ENCODE data around the gene CRYBA2.

The CRYBA2 gene

DNA sequence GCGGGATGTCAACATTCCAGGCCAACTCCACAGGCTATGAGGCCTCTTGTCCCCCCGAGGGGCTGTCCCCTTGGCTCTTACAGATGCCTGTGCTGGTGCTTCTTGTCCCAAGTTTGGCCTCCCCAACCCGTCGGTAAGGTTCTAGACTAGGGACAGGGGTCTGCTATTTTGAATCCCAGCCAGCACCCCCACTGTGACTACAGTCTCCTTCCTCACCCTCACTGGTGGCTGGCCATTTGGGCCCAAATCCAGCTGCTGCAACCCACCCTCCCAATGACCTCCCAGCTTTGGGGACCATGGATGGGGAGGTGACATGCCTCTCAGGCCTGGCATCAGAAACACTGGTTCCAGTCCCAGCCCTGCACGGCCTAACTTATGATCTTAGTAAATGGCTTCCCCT, 29.4 kb upstream of the CRYBA2 start:
- DNase-seq: no peak

DNA sequence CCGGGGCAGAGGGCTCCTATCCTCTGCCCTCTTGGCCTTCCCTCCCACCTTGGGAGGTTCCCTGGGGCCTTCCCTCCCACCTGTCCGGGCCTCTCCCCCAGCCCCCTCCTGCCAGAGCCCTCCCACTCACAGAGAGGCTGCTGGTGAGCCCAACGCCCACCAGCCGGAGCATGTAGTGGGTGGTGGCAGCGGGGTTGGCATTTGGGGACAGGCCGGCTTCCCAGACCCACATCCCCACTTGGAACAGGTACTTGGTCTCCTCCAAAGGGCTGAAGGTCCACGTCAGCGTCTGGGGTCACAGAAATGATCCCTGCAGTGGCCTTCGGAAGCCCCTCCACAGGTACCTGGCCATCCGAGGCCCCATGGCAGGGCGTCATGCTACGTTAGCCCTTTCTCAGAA, 28.8 kb upstream of the CRYBA2 start:
- no peak for DNase-seq

DNA sequence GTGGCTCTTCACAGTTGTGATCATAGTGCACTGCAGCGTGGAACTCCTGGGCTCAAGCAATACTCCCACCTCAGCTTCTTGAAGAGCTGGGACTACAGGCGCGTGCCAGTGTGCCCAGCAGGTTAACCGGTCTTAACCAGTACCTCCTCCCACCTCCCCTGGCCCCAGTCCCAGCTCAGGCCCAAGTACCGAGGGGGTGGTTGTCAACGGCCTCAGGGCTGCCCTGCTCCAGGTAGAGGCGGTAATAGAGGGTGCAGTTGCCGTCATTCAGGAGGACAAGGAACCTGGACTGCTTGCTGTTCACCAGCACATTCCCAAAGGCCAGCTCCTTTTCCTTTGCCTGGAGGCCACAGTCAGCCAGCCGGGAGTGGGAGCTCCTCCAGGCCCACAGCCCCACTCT, 28.4 kb upstream of the CRYBA2 start:
- no peak for DNase-seq

DNA sequence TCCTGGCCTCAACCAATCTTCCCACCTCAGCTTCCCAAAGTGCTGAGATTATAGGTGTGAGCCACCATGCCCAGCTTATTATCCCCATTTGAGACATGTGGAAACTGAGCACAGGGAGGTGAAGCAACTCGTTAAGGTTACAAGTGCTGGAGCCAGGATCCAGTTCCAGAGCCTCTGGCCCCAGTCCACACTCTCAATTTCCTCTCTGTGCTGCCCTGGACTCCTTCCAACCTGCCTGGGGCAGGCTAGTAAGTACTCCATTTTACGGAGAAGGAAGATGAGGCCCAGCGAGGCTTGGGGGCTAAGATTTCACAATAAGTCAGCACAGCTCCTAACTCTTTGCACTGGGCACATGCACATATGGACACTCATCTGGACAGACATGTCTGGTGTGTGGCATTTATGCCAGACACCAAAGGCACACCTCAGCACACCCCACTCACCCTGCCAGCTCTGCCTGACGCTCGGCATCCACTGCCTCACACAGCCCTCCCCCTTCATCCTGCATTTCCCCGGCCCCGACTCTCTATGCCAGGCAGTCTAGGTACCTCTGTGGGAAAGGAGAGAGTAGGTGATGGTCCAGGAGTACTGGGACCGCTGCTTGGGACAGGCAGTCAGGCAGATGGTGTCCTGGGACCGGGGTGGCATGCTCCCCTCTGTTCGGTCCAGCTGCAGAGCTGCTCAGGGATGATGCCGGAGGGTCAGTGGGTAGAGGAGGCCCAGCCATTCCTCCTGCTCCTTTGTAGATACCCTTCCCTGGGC, 27.6 kb upstream of the CRYBA2 start:
- DNase-seq: no peak

GRCh38 chr2:219019436-219019835, 26.2 kb upstream of the CRYBA2 start:
- DNase-seq: no peak

GRCh38 chr2:219018726-219019125, 25.5 kb upstream of the CRYBA2 start:
- DNase-seq: no peak

DNA sequence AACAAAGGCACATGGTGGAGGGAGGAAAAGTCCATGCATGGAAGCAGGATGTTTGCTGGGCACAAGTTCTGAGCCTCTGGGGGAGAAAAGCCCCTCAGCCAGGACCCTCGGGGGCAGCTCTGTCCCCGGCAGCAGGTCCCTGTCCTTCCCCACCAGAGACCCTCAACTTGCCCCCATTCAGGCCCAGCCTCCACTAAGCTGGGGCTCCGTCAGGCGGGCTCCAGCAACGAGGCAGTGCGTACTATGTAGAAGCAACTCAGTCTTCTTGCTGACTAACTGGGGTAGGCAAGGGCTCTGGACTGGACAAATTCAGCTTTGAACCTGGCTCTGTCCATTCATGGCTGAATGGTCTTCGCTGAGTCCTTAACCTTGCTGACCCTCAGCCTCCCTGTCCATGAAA, 25.1 kb upstream of the CRYBA2 start:
- no peak for DNase-seq

- DNase-seq: no peak
These were observed 24.1 kb upstream of the CRYBA2 start for GRCh38 chr2:219017201-219017931.

DNA sequence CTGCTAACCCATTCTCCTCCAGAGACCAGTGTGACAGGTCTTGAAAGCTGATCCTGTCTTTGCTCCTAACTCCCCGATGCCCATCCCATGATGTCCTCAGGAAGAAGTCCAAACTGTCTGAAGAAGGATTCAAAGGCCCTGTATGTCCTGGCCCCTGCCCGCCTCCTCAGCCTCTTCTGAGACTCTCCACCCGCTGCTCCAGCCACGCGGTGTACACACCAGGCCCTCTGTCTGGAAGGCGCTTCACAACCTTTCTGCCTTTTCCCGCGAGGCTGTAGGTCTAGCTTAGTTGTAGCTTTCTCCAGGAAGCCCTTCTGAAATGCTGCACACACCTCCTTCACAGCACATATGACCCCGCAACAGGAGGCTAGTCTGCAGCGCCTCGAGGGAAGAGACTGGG, 23.5 kb upstream of the CRYBA2 start:
- DNase-seq: no peak

GRCh38 chr2:219010873-219011272, 17.7 kb upstream of the CRYBA2 start:
- DNase-seq: no peak

GRCh38 chr2:219010162-219010756, 17.0 kb upstream of the CRYBA2 start:
- peak; percentile 27 for DNase-seq

DNA sequence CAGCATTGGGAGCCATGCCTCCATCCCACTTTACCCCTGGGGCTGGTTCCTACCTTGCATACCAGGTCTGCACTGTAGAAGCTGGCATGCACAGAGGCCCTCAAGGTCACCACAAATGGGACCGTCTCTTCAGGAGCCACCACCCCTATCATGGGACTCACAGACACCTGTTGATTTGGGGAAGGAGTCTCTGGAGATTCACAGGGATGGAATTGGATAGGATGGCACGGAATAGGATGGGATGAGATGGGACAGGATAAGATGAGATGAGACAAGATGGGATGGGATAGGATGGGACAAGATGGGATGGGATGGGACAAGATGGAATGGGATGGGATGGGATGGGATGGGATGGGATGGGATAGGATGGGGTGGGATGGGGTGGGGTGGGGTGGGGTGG, 16.1 kb upstream of the CRYBA2 start:
- no peak for DNase-seq

DNA sequence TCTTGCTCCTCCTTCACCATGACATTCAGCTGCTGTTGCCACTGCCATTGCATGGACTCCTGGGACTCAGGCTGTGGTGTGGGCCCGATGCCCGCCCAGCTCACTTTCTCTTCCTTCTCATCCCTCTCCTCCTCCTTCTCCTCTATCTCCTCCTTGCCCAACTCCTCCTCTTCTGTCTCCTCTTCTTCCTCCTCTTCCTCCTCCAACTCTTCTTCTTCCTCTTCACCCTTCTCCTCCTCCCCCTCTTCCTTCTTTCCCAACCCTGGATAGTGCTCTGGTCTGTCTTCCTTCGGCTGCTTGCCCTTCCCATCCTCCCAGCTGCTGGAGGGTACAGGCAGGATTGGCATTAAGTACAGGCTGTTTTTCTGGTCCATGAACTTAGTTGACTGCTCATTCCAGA, 10.8 kb upstream of the CRYBA2 start:
- DNase-seq: no peak

- DNase-seq: no peak
These were observed 10.0 kb upstream of the CRYBA2 start for GRCh38 chr2:219003267-219003634.

DNA sequence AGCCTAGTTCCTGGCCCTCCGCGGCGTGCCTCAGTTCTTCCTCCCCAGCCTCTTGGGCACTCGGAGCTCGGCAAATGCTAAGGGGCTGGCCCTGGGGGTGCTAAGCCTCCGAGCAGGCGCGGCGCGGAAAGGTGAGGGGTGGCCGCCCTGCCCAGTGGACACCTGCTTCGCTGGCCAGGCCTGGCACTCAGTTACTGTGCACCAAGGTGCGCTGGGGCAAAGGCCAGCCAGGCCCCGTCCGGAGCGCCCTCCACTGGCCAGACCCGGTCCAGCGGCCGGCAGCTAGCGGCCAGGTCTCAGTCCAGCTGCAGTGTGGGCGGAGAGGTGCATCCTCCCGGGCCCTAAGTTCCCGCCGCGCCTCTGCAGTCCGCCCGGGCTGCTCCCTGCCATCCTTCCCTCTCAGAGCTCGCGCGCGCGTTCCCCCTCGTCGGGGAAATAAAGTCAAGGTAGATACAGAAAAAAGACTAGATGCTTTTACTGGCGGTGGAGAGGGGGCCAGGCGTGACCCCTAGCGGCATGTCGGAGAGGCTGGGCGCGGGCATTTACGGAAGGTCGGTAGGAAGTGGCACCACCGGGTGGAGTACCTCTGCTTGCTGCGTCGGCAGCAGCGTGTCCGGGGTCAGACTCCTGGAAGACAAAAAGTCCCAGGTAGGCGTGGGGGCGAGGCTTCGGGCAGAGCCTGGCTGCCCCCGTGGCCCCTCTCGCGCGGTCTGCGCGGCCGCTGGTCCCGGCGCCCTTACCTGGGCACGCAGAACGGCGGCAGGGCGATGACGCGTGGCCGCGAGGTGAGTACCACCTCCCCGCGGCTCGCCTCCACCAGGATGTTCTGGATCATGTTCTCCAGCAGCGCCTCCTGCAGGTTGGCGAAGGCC, 9.4 kb upstream of the CRYBA2 start:
- DNase-seq: peak; percentile 68

- DNase-seq: peak; percentile 97
These were observed 8.6 kb upstream of the CRYBA2 start for GRCh38 chr2:219001577-219002394.

- DNase-seq: no peak
These were observed 7.9 kb upstream of the CRYBA2 start for GRCh38 chr2:219001100-219001576.

GRCh38 chr2:219000569-219000960, 7.3 kb upstream of the CRYBA2 start:
- peak; percentile 59 for DNase-seq

DNA sequence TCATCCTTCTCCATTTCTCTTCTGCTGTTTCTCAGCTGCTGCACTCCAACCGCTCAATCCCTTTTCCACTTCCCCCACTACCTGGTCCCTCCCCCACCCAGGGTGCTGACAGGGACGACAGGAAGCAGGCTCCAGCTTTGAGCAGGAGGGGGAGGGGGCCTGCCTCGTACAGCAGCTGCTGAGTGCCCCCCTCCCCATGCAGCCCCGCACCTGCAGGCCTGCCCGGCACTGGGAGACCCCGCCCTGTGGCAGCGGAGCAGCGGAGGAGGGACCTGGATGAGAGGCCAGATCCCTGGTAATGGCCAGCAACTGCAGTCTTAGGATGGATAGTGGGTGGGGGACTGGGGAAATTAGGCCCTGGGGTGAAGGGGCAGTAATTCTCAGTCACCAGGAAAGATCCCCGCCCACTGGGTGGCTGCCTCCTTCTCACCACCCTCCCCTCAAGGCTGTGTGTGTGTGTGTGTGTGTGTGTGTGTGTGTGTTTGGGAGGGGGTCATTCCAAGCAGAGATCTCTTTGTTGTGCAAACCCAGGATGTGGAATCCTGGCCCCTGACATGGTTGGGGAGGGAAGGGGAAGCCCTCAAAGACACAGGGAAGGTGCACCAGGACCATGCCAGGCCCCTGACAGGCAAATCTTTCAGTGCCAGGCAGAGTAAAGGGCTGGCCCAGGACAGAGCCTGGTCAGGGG, 6.8 kb upstream of the CRYBA2 start:
- peak; percentile 97 for DNase-seq

GRCh38 chr2:218999021-218999880, 6.0 kb upstream of the CRYBA2 start:
- DNase-seq: no peak
